Activated CD4-positive, alpha-beta T cell treated with anti-CD3 and anti-CD28 coated beads, Interleukin-2, amount 50 U/mL, for 1 hour (primary cell): ENCODE results near the gene MSMO1.
"Not testable (repeated sequence)": the region's sequence is repeated elsewhere in the genome, so short reads cannot be mapped to it uniquely, and the experiment has no call there.

ENCODE experiments used
- DNase-seq: peaks from one replicate; pipeline ENCODE4 v3.0.0-alpha.2; 2020

The MSMO1 gene

DNA sequence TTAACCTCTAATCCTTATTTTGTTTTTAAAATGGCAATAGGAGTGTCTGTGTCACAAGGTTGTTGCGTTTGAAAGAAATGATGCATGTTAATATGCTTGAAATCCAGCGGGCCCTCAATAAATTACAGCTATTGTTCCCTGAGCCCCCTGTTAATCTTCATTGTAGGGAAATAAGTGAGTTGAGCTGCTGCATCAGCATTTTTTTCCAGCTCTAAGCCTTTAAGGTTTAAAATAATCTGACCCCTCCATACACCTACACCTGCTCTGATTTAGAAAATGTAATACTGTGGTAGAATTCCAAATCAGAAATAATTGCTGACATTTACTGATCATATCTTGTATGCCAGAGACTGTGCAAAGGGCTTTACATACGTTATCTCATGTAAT is 2.6 kb upstream of the MSMO1 start:
- no peak for DNase-seq

DNA sequence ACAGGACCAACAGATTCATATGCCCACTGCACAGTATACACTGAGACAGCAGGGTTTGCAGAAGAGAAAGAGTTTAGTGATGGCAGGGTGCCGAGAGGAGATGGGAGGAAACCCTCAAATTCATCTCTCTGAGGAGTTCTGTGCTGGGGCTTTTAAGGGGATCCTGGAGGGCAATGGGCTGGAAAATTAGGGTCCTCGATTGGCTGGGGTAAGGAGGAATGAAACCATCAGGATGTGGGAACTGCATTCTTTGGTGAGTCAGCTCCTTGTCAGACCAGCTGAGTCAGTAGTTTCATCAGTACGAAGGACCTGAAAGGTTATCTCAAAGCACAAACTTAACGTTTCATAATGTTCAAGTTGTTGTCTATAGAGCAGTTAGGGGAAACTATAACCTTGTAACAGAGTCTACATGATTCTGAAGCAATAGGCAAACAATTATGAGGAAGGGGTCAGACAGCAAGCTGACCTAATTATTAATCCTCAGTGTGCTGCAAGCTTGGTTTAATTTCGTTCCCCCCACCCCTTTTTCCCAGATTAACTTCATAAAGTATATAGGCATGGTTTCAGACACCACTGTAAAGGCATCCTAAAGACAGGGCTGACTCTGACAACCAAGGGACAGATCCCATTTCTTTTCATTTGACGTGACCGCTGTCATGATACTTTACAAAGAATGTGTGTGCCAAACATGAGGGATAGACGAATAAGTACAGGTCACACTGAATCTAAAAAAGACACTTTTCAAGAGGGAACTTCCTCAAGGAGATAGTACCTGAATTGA is 1.5 kb upstream of the MSMO1 start:
- DNase-seq: no peak

DNA sequence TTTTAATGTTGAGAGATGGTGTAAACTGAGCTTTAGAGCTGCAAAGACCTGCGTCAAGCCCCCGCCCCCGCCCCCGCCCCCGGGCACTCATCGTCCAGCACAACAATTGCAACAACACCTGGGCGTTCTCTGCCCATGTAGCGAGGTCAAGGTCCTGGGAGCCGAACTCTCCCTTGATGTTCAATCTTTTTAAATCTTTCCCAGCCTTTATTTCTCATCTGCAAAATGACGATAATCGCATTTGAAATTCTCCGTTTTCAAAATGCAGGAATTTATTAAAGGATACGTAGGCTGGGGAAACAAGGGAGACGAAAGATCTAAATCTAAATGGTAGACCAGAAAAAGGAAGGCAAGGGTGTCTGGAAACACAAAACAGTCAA is 648 bp upstream of the MSMO1 start:
- DNase-seq: peak; percentile 13

DNA sequence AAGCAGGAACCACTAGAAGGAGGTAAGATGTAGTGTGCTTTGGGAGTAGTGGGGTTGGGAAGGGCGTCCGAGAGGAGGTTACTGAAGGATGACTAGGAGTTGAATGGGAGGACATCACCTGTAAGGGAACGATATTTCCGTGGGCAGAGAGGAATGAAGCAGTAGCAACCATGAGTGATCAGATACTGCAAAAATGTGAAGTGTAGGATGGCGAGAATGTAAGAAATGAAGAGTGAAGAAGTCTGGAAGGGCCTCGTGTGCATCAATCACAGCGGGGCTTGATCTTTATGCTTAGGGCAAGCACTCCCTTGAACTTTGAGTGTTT is 594 bp downstream of the MSMO1 start:
- DNase-seq: no peak

DNA sequence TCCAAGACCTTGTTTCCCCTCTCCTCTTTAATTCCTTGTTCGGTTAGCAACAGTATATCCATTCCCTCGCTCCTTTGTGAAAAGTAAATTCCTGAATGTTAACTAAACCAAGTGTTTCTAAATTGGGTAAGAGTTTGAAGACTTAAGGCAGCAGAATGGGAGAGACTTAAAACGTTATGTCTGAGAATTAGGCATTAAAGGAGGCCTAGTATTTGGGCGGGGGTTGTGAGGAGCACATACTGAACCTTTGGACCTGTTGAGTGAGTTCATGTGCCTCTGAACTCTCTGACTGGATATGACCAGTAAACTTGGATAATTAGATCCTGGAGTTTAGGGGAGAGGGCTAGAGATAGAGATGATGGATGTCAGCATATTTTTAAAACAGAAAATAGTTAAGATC is 1.2 kb downstream of the MSMO1 start:
- DNase-seq: no peak

DNA sequence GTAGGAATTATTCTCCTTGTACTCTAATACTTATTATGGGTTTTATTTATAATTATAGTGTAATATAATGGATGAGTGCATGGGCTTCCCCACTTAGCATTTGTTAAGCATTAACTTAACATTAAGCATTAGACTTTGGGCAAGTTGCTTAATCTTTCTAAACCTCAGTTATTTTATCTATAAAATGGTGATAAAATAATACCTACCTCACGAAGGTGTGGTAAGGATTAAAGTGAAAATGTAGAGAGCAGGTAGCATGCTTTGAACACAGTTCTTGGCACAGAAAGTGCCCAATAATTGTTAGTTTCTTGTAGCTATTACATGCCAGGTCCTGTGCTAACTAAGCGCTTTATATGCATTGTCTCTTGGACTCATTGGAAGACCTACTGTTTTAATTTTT is 2.6 kb downstream of the MSMO1 start:
- no peak for DNase-seq

DNA sequence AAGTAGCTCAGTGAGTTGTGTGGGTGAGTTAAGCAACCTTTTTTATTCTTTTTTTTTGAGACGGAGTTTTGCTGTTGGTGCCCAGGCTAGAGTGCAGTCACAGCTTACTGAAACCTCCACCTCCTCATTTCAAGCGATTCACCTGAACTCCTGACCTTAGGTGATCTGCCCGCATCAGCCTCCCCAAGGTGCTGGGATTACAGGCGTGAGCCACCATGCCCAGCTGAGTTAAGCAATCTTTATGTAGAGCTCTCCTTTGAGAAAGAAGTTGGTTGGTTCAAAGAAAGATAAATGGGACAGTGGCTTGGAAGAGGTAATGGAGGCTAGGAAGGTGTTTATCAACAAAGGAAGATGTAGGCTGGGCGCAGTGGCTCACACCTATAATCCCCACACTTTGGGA is 3.2 kb downstream of the MSMO1 start:
- DNase-seq: no peak

DNA sequence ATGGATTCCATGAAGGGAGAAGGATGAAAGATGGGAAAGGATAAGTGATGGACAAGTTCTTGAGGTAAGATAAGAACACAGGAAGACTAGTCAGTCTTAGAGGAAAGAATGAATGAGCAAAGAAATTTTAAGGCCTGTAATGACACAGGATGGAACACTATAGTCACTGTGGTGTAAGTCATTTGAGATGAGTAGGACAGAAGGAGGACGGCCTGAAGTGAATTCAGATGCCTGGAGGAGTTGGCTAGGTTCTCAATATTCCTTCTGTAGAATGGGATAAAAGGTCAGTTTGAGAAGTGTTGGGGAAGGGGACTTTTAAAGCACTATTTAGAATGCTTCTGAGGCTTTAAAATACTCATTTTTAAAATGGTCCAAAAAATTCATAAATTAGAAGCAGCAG is 3.9 kb downstream of the MSMO1 start:
- no peak for DNase-seq

DNA sequence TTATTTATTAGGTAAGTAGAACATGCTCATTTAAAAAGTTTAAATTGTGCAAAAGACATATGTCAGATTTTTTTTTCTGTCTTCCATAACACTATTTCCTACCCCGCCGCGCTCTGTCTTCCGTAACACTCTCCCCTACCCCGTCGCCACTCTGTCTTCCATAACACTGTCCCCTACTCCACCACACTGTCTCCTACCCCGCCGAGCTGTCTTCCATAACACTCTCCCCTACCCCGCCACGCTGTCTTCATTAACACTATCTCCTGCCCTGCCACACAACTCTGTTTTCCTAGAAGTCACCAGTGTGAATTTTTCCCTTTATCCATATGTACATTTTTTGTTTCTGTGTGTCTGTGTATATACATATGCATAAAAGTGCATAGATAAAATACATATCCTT is 4.4 kb downstream of the MSMO1 start:
- no peak for DNase-seq

DNA sequence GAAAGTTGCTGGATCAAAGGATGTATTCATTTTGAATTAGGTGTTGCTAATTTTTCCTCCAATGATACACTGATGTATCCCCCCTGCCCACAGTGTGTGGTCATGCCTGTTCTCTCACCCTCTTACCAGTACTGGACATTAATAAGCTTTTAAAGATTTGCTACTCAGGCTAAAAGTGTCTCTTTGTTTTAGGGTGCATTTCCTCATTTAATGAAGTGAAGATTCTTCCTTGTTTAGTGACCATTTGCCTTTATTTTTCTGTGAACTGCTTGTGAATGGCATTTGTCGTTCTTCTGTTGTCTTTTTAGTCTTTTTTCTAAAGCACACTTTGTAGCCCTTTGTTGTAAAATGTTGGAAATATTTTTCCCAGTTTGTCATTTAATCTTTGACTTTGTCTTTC is 5.0 kb downstream of the MSMO1 start:
- DNase-seq: no peak

DNA sequence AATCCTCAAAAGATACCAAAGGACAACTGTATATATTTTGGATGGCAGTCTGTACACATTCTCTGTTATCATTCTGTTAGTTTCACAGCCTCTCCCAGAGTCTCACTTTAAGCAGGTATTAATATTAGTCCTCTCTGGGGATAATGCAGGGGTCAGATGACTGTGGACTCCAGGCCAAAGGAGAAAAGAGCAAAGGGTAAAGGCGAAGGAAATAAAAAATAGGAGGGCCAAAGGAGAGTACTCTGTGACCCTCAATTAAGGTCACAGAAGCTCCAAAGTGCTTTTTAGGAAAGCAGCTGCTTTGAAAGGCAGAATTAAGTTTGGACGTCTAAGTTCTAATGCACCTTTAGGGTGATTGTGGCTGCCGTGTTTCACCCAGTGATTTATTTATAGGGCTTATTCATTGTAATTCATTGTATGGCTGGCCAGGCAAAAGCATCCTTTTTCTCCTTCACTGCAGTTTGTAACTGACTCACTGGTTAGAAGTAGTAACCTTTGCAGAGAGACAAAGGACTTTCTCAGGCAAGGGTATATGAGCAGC is 7.8 kb downstream of the MSMO1 start:
- no peak for DNase-seq

DNA sequence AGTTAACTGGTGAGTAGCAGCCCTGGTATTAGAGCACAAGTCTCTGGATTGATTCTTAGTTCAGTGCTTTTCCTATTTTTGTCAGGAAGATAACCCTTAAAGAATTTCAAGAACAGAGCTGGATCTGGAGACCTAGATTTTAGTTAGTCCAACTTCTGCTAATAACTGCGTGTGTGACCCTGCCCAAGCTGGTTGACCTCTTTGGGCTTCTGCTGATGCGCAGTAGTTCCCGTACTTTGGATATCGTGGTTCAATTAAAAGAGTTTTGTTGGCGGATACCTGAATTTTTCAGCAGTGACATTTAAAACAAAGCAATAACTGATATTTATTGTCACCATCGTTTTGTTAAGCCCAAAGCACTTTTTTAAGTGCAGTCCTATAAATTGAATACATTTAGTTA is 9.3 kb downstream of the MSMO1 start:
- DNase-seq: no peak

DNA sequence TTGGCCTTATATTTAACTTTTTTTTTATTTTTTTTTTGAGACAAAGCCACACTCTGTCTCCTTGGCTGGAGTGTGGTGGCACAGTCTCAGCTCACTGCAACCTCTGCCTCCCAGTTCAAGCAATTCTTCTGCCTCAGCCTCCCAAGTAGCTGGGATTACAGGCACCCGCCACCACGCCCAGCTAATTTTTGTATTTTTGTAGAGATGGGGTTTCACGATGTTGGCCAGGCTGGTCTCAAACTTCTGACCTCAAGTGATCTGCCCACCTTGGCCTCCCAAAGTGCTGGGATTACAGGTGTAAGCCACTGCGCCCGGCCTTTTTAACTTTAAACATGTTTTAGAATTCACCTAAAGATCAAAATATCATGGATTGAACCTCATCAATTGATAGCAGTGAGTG is 14.9 kb downstream of the MSMO1 start:
- not testable (repeated sequence) for DNase-seq

DNA sequence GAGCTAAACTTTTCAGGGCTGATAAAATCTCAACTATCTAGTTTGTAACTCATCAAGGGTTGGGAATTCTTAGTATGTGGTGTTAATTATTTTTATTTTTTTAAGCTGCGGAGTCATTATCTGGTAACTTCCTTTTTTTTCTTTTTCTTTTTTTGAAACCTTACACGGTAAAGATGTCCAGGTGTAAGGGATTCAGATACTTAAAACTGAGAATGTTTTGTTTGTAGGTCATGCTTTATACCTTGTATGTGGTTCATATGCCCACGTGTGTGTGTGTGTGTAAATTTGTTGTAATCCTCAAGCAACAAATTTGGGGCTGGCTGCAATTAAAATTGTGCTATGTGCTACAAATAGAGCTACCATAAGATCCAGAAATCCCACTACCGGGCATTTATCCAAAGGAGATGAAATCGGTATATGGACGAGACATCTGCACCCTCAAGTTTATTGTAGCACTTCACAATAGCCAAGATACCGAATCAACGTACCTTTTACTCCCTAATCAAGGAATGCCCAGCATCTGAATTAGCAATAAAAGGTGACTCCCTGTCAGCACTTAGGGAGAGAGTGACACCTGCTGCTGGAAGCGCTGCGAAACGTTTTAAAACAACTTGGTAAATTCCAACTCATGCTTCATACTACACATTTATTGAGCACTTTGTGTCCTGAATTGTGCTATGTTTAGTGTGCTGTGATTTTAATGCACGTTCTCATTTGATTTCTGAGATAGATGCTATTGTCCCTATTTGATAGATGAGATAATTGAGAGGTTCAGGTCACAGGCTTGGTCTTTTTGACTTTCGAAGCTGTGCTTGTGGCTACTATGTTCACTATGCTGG is 16.1 kb downstream of the MSMO1 start:
- no peak for DNase-seq

DNA sequence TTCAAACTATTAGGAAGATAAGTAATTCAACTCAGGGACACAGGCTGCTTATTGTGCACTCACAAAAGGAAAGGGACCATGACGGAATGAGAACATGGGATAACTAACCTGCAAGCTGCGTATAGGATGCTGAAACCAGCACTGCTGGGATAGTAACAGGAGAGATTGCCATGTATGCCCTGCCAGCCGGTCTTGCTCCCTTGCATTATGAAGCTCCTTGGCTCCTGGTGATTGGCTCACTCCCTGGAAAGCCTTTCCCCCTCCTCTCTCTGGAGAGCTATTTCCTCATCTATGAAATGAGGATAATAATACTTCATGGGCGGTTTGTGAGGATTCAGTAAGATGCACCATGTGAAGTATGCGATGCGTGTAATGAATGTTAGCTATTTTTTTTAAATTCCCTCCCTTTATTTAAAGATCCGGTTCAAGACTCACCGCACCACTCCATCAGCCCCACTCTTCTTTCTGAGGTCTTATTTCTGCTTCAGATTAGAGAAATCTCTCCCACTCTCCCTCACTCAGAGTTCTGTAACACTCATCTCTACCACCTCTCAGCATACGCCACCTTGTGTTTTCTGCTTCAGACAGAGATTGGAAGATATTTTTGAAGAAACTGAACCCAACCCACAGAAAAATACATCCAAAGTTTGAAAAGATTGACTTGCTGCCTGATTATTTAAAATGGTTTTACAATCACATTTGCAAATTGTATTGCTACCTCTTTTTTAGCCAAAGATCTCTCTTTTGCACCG is 18.4 kb downstream of the MSMO1 start:
- no peak for DNase-seq

DNA sequence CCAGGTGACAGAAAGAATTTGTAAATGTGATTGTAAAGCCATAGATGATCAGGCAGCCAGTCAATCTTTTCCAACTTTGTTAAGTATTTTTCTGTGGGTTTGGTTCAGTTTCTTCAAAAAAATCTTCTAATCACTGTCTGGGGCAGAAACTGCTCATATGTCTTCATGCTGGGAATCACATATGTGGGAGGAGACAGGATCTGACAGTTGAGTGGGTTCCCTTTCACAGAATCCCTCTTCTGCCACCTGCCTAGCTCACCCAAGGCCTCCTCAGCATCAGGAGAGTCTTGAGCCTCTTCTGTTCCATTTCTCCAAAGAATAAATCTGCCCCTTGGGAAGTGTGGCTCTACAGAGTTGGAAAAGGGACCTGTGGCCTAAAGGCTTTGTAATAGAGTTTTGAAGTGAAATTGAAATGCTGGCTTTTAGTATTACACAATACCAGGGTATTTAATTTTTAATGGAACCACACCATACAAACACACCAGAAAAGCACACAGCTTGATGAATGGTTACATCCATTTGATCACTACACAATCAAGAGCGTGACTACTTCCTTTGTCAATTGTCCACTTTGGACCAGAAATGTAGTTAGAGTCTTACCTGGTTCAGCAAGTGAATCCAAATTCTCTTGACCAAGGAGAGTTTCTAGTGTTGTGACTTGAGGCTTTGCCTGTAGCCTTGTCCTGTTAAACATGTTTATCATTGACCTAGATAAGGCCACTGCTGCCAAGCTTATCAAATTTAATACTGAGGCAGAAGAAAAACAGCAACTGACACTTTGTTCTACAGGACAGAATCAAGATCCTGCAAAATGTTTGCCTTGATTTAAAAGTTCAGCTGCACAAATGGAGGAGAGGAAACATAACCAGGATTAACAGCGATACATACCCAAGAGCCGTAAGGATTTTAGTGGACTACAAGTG is 20.4 kb downstream of the MSMO1 start:
- DNase-seq: no peak

DNA sequence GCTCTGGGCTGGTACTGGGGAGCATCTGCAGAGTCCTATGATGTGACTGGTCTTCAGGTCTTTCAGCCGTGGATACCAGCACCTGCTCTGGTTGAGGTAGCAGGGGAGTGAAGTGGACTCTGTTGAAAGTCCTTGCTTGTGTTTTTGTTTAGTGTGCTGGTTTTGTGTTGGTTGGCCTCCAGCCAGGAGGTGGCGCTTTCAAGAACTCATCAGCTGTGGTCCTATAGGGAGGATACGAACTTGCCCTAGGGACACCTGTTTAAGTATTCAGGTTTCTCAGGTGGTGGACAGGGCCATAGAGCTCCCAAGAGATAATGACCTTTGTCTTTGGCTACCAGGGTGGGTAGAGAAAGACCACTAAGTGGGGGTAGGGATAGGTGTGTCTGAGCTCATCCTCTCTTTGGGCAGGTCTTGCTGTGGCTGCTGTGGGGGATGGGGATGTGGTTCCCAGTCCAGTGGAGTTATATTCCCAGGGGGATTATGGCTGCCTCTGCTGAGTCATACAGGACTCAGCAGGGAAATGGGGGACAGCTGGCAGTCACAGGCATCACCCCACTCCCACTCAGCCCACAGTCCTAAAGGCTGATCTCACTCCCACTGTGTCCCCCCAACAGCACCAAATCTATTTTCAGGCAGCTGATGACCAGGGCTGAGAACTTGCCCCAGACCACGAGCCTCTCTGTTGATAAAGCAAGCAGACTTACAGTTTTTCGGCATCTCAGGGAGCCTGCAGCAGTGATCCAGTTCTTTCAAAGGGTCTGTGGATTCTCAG is 24.1 kb downstream of the MSMO1 start:
- no peak for DNase-seq

DNA sequence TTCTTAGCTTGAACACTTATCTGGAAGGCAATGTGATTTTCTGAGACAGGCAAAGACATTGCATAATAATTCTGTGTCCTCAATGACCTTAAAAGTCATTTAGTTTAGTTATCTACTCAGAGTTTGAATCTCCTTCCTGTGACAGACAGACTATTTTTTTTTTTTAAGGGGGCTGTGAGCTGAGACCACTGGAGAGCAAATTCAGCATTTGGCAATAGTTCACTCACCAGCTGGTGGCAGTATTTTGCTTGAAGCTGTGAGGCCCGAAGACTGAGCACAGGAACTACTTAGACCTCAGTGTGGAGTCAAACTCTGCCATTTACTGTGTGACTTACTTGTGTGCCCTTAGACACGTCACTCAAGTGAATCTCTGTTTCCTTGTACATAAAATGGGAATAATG is 28.4 kb downstream of the MSMO1 start:
- DNase-seq: no peak

DNA sequence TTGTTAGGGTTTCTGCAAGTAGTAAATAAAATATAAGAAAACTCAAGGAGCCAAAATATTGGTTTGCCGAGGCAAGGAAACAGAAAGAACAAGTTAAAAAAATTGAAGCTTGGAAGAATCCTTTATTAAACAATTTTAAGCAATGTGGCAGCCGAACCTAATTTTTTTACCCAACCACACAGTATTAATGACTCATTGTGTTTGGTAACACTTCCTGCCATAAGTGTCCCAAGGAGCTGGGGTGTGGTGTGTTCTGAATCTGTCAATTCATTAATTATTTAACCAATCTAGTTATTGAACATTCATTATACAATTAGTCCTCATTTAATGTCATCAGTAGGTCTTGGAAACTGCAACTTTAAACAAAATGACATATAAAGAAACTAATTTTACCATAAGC is 32.0 kb downstream of the MSMO1 start:
- no peak for DNase-seq

DNA sequence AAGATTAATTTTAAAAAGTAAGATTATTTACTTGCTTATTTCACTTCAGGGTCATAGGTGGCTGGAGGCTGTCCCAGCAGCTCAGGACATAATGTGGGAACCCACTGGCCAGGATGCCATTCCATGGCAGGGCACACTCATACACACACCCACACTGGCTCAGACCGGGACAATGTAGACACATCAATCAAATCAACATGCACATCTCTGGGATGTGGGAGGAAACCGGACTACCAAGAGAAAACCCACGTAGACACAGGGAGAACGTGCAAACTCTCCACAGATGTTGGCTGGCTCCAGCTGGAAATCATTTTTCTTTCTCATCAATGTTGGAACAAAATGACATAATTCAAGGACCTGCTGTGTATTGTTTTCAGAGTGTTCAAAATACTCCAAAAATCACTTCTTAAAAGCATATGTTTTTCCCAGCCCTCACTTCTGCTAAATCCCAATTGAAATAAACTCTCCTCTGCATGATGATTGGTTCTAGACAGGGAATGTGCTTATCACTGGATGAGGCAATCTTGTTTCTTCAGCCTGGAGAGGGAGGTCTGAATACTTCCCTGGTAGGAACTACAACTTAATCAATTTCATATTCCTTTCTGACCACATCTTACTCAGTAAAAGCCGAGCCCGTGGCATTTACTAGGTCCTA is 32.7 kb downstream of the MSMO1 start:
- no peak for DNase-seq

DNA sequence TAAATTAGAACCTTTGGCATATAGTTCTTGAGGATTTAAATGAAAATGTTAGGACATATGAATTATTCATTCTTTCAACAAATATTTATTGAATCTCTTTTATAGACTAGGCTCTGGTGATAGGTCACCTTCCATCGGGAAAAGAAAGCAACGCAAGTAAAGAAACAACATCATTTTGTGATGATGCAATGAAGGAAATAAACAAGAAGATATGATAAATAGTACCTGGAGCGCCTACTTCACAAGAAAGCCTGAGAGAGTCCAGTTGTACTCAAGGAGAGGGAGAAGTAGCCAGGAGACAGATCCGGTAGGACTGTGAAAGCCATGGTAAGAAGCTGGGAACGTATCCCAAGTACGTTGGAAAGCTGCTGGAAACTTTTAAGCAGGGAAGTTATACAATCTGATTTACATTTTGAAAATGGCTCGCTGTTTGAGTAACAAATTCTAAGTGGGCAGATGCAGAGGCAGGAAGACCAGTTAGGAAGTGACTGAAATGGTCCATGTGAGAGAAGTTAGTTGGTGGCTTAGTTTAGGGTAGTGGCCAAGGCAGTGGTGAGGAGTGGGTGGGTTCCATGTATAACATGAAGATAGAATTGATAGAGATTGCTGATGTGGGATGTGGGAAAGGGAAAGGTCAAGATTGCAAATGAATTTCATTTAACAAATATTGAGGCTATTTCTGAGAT is 33.7 kb downstream of the MSMO1 start:
- no peak for DNase-seq
